CD4-positive, alpha-beta T cell treated with Interferon alpha-2 for 1 hour (primary cell): Measurements from ENCODE around the gene PPP6R3.

Experiments used
- DNase-seq, 2 donors: peaks; one replicate each; pipeline ENCODE4 v3.0.0-alpha.2; 2020 to 2022

Gene PPP6R3

DNA sequence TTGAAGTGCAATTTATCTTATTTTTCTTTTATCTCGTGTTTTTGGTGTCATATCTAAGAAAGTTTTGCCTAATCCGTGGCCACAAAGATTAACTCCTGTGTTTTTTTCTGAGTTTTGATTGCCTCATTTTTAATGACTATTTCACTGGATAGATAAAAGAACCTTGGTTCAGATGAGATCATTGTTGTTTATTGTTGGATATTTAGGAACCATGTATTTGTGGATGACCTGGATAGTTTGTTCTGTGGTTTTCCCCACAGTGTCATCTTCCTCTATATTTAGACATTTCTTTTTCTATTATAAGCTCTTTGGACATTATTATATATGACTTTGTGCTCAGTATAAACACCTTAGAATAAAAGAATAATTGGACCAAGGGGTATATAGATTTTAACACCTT, 37.2 kb downstream of the PPP6R3 start:
- DNase-seq: no peak

DNA sequence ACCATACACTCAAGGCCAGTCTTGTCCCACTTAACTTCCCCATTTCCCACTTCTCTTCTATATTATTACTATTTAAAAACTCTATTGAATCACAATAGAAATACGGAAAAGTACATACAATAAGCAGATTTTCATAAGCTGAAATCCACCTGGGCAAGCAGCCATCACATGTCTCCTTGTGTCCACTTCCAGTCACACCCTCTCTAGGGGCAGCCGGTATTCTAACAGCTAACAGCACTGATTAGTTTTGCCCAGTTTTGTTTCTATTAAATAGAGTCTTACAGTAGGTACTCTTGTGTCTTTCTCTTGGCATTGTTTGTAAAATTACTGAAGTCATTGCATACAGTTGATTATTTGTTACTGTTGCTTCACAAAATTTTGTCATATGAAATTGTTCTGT, 37.8 kb downstream of the PPP6R3 start:
- no peak for DNase-seq

DNA sequence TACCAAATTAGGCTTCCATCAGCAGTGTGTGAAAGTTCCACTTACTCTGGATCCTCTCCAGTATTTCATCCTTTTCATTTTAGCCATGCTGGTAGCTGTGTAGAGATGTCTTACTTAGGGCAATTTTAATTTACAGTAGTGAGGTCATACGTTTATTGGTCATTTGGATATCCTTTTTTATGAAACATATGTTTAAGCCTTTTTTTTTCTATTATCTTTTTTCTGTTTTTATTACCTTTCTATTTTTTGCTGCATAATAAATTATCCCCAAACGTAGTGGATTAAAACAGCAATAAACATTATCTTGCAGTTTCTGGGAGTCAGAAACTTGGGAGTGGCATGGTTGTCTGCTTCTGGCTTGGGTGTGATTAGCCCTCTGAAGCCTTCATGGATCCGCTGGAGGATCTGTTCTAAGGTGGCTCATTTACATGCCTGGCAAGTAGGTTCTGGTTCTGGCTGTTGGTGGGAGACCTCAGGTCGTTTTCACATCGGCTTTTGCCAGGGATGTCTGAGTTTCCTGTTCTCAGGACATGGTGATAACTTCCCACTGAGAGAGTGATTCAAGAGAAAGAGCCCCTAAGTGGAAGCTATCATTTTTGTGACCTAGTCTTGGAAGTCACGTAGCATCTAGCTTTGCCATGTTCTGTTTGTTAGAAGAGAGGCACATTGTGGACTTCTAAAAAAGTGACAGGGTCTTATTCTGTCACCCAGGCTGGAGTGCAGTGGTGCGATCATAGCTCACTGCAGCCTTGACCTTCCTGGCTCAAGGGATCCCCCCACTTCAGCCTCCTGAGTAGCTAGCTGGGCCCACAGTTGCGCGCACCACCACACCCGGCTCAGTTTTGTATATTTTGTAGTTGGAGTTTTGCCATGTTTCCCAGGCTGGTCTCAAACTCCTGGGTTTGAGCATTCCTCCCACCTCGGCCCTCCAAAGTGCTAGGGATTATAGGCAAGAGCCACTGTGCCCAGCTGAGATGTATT, 38.6 kb downstream of the PPP6R3 start:
- no peak for DNase-seq

DNA sequence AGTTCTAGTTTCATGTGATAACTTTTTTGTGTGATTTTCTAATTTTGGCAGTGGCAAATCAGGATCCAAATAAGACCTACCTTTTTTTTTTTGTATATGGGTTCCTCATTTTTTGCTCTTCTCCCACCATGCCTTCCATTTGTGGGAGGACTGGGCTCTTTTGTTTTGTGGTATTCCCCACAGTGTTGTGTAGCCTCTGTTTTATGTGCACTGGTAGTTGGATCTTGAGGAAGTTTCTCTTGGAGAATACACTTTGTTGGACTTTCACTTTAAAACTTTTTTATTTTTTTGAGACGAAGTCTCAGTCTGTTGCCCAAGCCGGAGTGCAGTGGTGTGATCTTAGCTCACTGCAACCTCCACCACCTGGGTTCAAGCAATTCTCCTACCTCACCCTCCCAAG, 39.7 kb downstream of the PPP6R3 start:
- DNase-seq: no peak

DNA sequence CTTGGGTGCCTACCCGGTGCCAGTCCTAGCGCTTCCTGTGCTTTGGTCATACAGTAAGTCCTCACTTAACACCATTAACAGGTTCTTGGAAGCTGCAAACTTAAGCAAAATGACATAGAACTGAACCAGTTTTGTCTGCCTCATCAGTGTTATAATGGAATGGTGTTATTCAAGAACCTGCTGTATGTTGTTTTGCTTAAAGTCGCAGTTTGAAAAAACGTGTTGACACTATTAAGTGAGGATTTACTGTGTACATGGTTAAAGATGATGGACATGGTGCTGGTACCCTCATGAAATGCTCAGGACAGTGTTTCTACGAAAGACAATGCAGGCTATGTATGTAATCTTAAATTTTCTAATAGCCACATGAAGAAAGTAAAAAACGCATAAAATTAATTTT, 41.3 kb downstream of the PPP6R3 start:
- no peak for DNase-seq

DNA sequence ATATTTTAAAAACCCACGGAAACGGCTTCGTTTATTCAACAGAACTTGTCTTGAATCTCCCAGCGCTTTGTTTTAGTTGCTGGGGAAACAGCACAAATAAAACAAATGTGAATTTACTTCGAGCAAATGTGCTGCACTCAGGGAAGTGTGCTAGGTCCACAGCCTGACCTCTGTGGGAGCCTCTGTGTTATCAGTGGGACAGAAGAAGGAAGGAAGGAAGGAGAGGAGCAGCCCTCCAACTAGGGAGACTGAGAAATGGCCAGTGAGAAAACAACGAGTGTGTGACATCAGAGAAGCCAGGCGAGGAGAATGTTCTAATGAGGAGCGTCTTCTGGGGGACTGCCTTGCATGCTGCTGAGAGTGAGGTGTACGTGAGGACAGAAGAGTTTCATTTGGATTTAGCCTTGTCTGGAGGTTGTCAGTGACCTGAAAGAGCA, 42.7 kb downstream of the PPP6R3 start:
- no peak for DNase-seq

DNA sequence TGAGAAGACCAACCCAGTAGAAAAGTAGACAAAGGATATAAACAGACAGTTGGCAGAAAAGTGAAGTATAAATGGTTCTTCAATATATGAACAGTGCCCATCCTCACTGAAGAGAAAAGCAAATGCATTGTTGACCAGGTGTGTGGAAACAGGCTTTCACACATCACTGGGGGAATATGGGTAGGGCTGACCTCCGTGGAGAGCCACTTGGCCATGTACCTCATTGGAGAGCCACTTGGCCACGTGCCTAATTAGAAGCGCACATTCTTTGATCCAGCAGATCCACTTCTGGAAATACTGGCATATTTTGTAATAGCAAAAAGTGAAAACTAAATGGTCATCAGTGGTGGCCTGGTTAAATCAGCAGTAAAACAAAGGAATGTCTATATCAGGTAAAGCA, 43.2 kb downstream of the PPP6R3 start:
- DNase-seq: no peak

DNA sequence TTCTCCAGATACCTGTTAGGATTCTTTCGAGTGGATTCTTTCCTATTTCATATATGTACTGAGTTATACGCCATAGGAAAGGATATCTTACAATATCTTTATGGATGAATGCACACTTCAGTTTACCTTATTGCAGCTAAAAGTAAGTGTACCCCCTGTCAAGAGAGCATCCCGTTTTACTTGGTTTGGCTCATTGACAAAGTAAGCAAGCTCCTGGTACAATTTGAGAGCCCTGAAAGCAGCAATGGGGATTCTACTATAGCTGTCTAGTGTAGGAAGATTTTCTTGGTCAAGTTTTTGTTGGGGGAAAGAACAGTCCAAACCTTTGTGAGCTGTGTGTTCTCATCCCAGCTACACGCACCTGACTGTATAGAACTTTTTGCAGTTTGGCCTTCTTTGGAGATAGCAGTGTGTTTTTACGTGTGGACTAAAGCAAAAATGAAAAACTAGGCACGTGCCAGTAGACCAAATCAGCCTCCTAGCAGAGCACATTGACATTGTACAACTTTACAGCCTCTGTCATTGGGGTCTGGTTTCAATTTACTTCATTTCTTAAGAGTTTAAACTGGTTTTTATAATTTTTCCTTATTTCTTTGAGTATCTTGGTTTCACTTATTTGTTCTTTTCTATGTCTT, 44.0 kb downstream of the PPP6R3 start:
- no peak for DNase-seq

DNA sequence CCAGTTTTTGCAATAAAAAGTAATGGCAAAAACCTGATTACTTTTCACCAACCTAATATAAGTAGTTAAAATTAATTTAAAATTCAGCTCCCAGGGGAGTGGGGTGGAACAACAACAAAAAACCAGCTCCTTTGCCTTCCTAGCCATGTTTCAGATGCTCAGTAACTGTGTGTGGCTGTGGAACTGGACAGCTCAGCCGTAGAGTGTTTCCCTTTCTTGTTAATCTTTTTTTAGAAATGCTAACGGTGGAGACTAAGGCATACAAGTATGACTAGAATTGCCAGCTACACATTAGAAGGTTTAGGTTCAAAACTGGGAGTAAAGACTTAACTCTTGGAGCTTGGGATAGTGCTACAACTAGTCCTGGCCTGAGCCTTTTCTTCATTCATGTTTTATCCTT, 45.0 kb downstream of the PPP6R3 start:
- DNase-seq: no peak

DNA sequence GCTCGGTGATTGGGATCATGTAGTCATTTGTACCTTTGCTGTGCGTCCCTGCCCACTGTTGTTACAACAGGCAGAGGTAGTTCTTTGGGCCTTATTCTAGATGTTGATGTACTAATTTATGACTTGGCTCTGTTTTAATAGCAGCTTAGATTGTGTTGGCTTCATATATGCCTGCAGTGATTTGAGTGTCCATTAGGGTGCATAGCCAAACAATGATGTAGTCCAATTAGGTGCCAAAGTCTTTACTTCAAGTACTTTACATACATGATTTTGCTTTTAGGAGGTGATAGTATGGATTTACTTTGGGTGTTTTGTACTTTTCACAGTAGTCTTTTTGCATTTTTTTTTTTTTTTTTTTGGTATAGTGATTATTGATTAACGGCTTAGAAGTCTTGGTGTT, 46.4 kb downstream of the PPP6R3 start:
- DNase-seq: no peak

DNA sequence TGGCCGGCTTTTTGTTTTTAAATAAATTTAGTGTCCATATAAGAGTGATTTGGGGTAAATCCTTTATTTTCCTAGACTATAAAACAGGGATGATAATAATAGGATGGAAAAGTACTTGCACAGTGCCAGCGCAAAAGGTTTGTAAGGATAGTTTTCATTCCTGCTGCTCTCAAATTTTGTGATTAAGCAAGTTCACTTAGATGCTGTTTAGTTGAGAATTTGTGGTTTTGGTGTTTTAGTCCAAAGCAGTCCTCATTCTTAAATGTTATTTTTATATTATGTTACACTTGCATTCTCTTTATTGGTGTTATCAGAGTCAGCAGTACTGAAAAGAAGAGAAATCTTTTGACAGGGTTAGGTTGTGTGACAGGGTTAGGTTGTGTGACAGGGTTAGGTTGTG, 47.9 kb downstream of the PPP6R3 start:
- DNase-seq: no peak

DNA sequence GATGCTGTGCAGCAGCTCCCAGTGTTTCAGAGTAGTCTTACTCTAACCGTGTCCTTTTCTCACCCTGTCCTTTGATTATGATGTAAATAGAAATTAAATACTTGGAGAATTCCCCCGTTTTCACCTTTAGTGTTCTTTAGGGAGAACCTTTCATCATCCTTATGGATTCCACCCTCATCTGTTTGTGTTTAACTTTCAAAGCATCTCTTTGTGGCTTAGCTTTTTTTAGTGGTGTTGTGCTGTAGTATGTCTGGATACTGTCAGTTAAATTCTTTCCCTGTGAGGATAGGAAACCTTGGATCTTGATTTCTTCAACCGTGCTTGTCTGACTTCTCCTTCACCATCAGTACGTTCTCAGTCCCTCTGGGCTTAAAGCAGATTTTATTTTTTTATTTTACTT, 48.5 kb downstream of the PPP6R3 start:
- no peak for DNase-seq

DNA sequence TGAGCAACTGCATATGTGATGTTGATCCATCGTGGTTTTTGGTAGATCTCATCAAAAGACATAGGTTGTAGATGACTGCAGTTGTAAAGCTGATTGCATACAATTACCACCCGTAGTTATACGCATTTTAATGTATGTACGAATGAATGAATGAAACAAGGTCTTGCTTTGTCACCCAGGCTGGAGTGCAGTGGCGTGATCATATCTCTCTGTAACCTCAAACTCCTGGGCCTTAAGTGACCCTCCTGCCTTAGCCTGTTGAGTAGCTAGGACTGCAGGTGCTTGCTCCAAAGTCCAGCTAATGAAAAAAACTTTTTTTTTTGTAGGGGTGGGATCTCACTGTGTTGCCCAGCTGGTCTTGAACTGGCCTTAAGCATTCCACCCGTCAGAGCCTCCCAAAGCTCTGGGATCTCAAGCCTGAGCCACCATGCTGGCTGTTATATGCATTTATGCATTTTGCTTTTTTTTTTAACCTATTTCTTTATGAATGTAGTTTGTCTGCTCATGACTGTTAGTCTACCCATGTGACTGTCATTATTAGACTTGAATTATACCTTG, 53.5 kb downstream of the PPP6R3 start:
- no peak for DNase-seq

DNA sequence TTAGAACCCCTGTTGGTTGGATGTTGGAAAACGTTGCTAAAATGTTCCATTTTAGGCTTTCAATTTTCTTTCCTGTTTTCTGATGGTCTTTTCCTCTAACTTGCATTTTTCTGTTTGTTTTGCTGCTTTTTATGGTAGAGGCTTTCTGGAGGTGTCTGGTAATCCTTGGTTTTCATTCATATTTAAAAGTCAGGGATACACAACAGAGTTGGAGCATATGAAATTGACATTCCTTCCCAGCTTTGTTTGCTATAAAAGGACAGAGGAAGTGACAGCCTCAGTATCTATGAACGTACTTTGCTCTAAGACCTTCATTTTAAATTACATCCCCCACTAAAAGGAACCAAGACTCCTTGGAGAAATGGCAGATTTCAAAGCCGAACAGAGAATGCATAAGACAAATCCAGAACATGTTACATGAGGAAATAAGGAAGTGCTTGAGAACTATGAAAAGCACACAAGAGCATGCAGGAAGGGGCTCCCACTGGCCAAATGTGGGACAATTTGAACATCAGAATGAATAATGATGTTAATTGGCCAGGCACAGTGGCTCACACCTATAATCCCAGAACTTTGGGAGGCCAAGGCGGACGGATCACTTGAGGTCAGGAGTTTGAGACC, 56.7 kb downstream of the PPP6R3 start:
- no peak for DNase-seq

DNA sequence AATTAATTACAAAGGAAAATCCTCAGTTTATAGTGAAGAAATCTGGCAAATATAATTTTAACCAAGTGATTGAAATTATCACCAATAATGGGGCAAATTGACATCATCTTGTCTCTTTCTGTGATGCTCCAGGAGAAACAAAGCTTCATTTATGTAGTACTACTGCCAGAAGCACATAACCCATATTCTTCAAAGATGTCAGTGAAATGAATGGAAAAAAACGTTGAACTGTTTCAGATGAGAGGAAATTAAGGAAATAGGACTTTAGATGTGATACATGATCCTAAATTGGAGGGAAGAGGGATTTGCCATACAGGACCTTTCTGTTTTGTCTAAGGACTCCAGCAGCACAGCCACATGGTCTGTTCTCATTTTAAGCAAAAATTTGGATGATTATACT, 57.6 kb downstream of the PPP6R3 start:
- DNase-seq: no peak

DNA sequence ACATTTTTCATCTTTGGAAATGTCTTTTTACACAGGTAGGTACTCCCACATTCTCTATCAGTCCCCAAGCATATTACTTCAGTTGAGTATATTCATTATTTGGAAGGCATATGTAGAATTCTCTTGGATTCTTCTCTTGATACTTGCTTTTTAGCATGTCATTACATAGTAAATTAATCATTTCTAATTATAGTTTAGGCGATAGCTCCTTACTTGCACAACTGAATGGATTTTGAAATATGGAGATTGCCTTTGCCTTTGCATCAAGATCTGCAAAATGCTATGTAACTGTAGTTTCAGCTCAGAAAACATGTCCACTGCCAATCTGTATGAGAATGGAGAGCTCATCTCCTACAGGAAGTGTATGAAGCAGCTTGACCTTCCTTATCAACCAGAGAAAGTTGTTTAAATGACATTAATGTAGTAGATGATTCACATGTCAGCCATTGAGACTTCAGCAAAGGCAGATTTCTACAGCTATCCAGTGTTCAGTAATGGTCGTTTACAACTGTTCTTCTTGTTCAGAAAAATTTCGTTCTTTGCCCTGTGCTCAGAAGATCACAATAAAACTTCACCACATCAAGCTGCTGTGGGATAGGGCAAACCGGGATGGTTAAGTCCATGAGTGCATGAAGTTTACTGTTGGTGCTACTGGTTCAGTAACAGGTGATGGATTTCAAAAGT, 61.6 kb downstream of the PPP6R3 start:
- no peak for DNase-seq

DNA sequence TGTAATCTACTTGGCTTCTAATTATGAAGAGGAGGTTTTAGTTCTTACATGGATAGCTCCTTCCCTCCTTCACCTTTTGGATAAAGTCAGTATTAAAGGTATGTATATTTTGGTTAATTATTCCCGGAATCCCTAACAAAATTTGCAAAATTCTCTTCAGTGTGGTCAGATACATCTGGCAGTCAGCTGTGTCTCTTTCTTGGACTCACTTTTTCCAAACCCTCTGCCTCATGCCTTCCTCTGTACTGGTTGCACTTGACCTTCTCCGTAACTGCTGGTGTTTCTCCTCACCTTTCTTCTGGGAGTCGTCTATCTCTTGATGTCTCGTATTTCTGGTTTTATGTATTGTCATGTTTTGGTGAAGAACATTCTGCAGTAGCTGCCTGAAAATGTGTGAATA, 62.5 kb downstream of the PPP6R3 start:
- DNase-seq: no peak

DNA sequence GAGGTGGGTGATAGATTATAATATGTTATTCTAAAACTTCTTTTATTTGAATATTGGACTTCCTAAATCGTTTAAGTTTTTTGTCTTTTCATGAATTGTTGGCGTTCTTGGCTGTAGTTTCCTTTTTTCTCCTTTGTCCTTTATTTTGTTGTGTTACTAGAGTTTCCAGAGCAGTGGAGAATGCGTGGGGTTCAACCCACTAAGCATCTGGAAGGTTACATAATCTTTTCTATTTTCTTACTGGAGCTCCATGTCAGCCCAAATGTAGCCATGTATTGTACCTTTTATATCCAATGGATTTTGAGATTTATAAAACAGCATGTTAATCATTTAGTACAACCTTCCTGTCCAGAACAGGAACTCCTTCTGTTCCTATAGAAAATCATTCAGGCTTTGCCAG, 63.2 kb downstream of the PPP6R3 start:
- no peak for DNase-seq

DNA sequence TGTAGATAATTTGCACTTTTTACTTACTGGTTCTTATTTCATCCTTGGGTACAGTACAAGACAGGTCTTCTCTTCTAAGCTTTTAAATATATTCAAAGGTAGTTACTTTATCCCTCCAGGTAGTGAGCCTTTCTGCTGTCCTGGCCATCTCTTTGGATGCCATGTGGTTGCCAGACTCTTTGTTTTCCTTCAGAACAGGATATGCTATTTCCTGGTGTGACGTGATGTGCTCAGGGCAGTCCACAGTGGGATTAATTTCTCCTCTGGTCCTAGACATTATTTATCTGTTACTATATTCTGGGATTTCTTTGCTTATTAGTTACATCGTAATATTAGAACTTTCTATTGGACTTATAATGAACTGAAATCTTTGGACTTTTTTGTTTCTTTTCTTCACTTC, 63.7 kb downstream of the PPP6R3 start:
- DNase-seq: no peak

DNA sequence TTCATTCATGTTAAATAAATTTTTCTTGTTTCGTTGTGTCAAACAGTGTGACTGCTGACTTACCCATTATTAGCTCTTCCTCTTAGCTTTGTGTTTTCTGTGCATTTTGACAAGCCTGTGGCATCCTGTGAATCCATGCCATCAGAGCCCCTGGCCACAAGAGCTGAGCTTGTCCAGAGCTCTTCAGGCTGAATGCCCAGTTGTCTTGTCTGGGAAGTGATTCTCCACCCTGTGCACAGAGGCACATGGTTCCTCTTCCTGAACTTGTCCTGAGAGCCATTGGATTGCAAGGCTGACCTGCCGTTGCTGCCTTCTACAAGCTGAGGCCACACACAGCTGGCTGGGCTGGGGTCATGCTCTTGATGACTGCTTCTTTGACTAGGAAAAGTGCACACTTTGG, 64.1 kb downstream of the PPP6R3 start:
- DNase-seq: no peak

DNA sequence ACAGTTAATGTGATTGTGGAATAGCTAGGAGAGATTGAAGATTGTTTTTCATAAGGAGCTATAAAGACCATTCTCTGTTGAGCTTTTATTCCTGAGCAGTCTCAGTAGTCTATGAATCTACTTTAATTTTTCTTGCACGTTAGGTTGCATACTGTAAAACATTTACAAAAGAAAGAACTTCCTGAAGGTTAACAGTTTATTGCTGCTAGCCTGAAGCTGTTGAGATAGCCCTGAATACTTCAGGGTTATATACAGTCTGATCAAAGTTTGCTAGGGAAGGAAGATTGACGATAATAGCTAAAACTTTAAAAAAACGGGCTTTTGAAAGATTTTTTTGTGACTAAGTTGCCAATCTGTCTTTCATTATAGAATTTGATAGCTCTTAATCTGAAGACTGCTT, 64.8 kb downstream of the PPP6R3 start:
- no peak for DNase-seq

DNA sequence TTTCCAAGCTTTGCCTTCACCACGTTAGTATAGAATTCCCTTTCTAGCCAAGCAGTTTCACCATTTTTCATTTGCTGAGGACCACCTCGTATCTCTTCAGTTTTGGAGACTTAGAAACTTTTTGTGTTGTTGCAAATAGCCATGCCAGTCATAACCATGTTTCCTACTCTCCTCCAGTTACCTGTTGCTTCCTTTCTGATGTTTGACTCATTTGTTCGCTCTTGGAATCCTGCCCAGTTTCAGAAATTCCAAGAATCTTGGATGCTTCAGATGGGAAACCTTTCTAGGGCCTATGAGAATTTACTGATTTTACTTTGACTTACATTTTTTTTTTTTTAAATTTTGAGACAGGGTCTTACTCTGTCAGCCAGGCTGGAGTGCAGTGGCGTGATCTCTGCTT, 65.4 kb downstream of the PPP6R3 start:
- DNase-seq: no peak

DNA sequence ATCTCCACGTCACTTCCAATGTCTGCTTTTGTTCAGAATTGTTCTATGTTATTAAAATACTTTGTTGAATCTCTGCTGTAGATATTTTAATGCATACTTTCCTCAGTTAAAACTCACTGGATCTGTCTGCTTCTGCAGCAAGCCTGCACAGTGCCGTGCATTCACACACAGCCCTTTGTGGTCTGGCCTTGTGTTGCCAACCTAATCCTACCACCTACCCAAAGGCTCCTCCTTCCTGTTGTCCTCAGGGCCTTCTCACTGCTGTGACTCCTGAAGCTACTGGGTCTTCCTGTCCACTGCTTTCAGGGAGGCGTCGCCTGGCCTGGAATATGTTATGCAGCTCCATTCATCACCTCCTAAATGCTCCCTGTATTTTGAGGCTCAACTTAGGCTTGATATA, 67.0 kb downstream of the PPP6R3 start:
- DNase-seq: no peak
